Measurements from ENCODE around the gene FBXO21. TPM values are rescaled to one million over a fixed set of nuclear protein-coding genes. Genes with fewer than 3 reads are reported as not detected.

The FBXO21 gene
- total RNA-seq, 3 donors from 2014 or later = 64.0 to 99.0 (median 65.3) TPM

- DNase-seq (ENCODE audit: low spot score in 2 of 2) = no peak
- Histone ChIP-seq H3K27me3 (peaks cover 2 to 15% of the 10 kb centered on the region in 2 donors), H3K36me3 (no peaks in the 10 kb centered on the region), H3K27ac (no peak overlapping the region), H3K4me1 (no peaks in the 10 kb centered on the region), H3K4me3 (no peak overlapping the region), H3K9me3 (no peaks in the 10 kb centered on the region)
- TF ChIP-seq POLR2AphosphoS5 (IDR thresholded peaks at IDR 0.05) = no peak
- no peak for TF ChIP-seq CTCF (IDR thresholded peaks at IDR 0.05)
- TF ChIP-seq POLR2A (IDR thresholded peaks at IDR 0.05) = no peak
- intact Hi-C loops (cut with DNase I; ENCODE audit: low total_unique reads) = no loop called here
These were observed 87.5 kb downstream of the FBXO21 start for GRCh38 chr12:117102800-117103181.

- no peaks in the 10 kb centered on the region for H3K36me3 ChIP-seq
- intact Hi-C loops (cut with DNase I; ENCODE audit: low total_unique reads) = no loop called here
- H3K4me1 ChIP-seq = no peaks in the 10 kb centered on the region
- no peak overlapping the region for H3K4me3 ChIP-seq
- H3K27ac ChIP-seq = no peak overlapping the region
- TF ChIP-seq POLR2AphosphoS5 (IDR thresholded peaks at IDR 0.05) (no peak), CTCF (IDR thresholded peaks at IDR 0.05) (no peak), POLR2A (IDR thresholded peaks at IDR 0.05) (no peak)
- H3K9me3 ChIP-seq = no peaks in the 10 kb centered on the region
- peak in 1 of 2 donors; percentile 24 for DNase-seq (ENCODE audit: low spot score in 2 of 2)
- peaks cover 2 to 15% of the 10 kb centered on the region in 2 donors for H3K27me3 ChIP-seq
These were observed 88.1 kb downstream of the FBXO21 start for GRCh38 chr12:117101953-117102799.

DNA sequence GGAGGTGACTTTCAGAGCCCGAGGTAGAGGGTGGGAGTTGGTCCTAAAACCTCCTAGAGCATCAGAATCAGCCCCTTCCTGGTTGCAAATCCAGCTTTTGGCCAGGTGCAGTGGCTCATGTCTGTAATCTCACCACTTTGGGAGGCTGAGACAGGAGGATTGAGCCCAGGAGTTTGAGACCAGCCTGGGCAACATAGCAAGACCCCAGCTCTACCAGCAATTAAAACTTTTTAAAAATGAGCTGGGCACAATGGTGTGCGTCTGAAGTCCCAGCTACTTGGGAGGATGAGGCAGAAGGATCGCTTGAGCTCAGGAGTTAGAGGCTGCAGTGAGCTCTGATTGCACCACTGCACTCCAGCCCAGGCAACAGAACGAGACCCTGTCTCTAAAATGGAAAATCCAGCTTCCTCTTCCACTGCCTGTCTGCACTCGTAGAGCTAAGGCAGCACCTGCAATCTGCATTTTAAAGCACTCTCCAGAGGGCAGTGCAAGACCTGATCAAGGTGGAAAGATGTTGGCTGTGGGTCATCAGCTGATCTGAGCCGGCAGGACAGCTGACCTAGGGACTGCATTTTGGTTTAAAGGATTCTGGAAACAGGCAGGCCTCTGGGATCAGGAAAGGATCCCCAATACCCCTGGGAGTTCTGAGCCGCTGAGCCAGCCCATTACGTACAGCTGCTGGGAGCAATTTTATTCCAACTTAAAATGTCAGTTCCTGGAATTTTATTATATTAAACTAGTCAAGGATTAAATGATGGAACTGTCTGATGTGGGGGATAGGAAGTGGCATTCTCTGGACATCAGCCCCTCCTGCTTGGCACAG is 89.2 kb downstream of the FBXO21 start:
- Histone ChIP-seq H3K36me3 (no peaks in the 10 kb centered on the region), H3K4me3 (no peak overlapping the region), H3K27me3 (peaks cover 2 to 15% of the 10 kb centered on the region in 2 donors), H3K27ac (no peak overlapping the region), H3K9me3 (no peaks in the 10 kb centered on the region), H3K4me1 (no peaks in the 10 kb centered on the region)
- intact Hi-C loops (cut with DNase I; ENCODE audit: low total_unique reads) = no loop called here
- TF ChIP-seq POLR2AphosphoS5 (IDR thresholded peaks at IDR 0.05) (no peak), CTCF (IDR thresholded peaks at IDR 0.05) (no peak), POLR2A (IDR thresholded peaks at IDR 0.05) (no peak)
- DNase-seq (ENCODE audit: low spot score in 2 of 2) = no peak

- H3K27me3 ChIP-seq = peaks cover 2 to 15% of the 10 kb centered on the region in 2 donors
- no peaks in the 10 kb centered on the region for H3K36me3 ChIP-seq
- no peak overlapping the region for H3K27ac ChIP-seq
- TF ChIP-seq CTCF (IDR thresholded peaks at IDR 0.05) = peak in 1 of 3 donors; percentile 9
- no peak for TF ChIP-seq POLR2AphosphoS5 (IDR thresholded peaks at IDR 0.05)
- intact Hi-C loops (cut with DNase I; ENCODE audit: low total_unique reads) = no loop called here
- H3K4me1 ChIP-seq = no peaks in the 10 kb centered on the region
- no peaks in the 10 kb centered on the region for H3K9me3 ChIP-seq
- DNase-seq (ENCODE audit: low spot score in 2 of 2) = no peak
- H3K4me3 ChIP-seq = no peak overlapping the region
These were observed 90.0 kb downstream of the FBXO21 start for GRCh38 chr12:117100251-117100650.
